Stimulated activated CD8-positive, alpha-beta memory T cell treated with anti-CD3 and anti-CD28 coated beads, Interleukin-2, amount 100 ng/mL, for 48 hours (primary cell): ENCODE data around the gene CCT7.

Experiments
- DNase-seq, 2 donors: peaks; one replicate each; pipeline ENCODE4 v3.0.0-alpha.2; 2020; ENCODE audit warnings: low read depth in 2 of 2

Gene CCT7

GRCh38 chr2:73225513-73226360, 8.4 kb upstream of the CCT7 start:
- no peak for DNase-seq

GRCh38 chr2:73227086-73227485, 7.0 kb upstream of the CCT7 start:
- DNase-seq = no peak

- no peak for DNase-seq
Measured at GRCh38 chr2:73228631-73229030, 5.5 kb upstream of the CCT7 start.

GRCh38 chr2:73232403-73233153, 1.5 kb upstream of the CCT7 start:
- DNase-seq = peak in 1 of 2 donors; percentile 10

GRCh38 chr2:73233154-73233931, 765 bp upstream of the CCT7 start, which contains the start of gene PRADC1:
Gene PRADC1 (minus strand): TSS chr2:73233239. CDS start chr2:73233160, 79 bp downstream.
- peak; percentile 86 to 91 for DNase-seq

GRCh38 chr2:73235315-73236028, 1.4 kb downstream of the CCT7 start:
- DNase-seq = no peak

- DNase-seq = no peak
Measured at GRCh38 chr2:73237168-73237567, 3.1 kb downstream of the CCT7 start.

- no peak for DNase-seq
Measured at GRCh38 chr2:73238149-73238548, 4.0 kb downstream of the CCT7 start.

- no peak for DNase-seq
Measured at GRCh38 chr2:73238976-73239375, 4.9 kb downstream of the CCT7 start.

- no peak for DNase-seq
Measured at GRCh38 chr2:73239776-73240175, 5.7 kb downstream of the CCT7 start.

- DNase-seq = no peak
Measured at GRCh38 chr2:73243884-73244570, 9.9 kb downstream of the CCT7 start.

- no peak for DNase-seq
Measured at GRCh38 chr2:73244580-73244979, 10.5 kb downstream of the CCT7 start.

GRCh38 chr2:73246850-73247249, 12.7 kb downstream of the CCT7 start:
- DNase-seq = no peak

- no peak for DNase-seq
Measured at GRCh38 chr2:73249636-73250035, 15.5 kb downstream of the CCT7 start.

GRCh38 chr2:73250872-73251846, 17.1 kb downstream of the CCT7 start:
- no peak for DNase-seq

GRCh38 chr2:73252238-73253027, 18.3 kb downstream of the CCT7 start:
- no peak for DNase-seq

GRCh38 chr2:73253400-73253799, 19.3 kb downstream of the CCT7 start:
- no peak for DNase-seq

- DNase-seq = no peak
Measured at GRCh38 chr2:73253901-73254300, 19.8 kb downstream of the CCT7 start.
